Measurements from ENCODE around the gene TRIM68.

The TRIM68 gene

GRCh38 chr11:4606231-4607015, 1.6 kb downstream of the TRIM68 start:
- no peak for DNase-seq (ENCODE audit: low read depth in 2 of 2)

- no peak for DNase-seq (ENCODE audit: low read depth in 2 of 2)
Observed at GRCh38 chr11:4605057-4605456, 3.0 kb downstream of the TRIM68 start.

GRCh38 chr11:4593739-4594138, 14.3 kb downstream of the TRIM68 start, which contains the start of gene OR52I1:
TSS of gene OR52I1 (plus strand) at chr11:4594039. CDS start at chr11:4594039, 0 bp downstream.
- no peak for DNase-seq (ENCODE audit: low read depth in 2 of 2)

- DNase-seq (ENCODE audit: low read depth in 2 of 2): no peak
Observed at GRCh38 chr11:4589017-4589416, 19.0 kb downstream of the TRIM68 start.

GRCh38 chr11:4581443-4581842, 26.6 kb downstream of the TRIM68 start, which contains the start of gene OR52I2:
TSS of gene OR52I2 (plus strand) at chr11:4581743.
- DNase-seq (ENCODE audit: low read depth in 2 of 2): no peak

GRCh38 chr11:4580124-4580523, 27.9 kb downstream of the TRIM68 start:
- DNase-seq (ENCODE audit: low read depth in 2 of 2): no peak

GRCh38 chr11:4578624-4579023, 29.4 kb downstream of the TRIM68 start:
- DNase-seq (ENCODE audit: low read depth in 2 of 2): no peak

DNA sequence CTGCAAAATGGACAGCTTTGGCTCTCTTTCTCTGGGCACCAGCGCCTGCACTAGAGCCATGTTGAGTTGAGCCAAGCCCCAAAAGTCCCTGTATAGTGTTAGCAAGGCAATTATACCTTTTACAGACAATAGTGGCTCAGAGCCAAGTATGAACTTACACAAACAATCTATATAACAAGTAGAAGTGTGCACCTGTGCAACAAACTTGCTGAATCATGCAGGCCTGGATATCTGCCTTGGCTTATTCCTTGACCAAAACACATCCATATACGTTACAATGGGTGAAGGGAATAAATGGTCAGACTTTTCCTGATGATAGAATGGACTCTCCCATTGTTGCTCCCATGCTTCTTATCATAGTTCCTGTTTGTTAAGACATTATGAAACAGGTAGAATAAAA, 30.3 kb downstream of the TRIM68 start:
- DNase-seq (ENCODE audit: low read depth in 2 of 2): no peak

DNA sequence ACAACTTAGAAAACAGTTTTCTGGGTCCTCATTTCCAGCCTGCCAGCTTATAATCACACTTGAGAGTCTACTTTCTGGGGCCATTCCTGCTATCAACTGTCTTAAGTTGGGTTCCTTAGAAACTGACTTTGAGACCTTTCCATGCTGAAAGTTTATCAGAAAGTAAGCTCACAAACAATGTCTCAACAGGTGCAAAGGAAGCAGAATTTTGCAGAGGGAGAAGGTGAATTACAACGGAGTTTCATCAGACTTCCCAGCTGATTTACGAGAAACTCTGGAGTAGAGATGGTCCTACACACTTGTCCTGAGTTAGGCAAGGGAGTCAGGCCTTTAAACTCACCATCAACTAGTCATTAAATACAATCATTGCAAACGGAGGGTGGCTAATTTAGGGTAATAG, 31.2 kb downstream of the TRIM68 start:
- no peak for DNase-seq (ENCODE audit: low read depth in 2 of 2)

- no peak for DNase-seq (ENCODE audit: low read depth in 2 of 2)
Observed at GRCh38 chr11:4569075-4569474, 39.0 kb downstream of the TRIM68 start.

- DNase-seq (ENCODE audit: low read depth in 2 of 2): no peak
Observed at GRCh38 chr11:4565371-4565770, 42.7 kb downstream of the TRIM68 start.

DNA sequence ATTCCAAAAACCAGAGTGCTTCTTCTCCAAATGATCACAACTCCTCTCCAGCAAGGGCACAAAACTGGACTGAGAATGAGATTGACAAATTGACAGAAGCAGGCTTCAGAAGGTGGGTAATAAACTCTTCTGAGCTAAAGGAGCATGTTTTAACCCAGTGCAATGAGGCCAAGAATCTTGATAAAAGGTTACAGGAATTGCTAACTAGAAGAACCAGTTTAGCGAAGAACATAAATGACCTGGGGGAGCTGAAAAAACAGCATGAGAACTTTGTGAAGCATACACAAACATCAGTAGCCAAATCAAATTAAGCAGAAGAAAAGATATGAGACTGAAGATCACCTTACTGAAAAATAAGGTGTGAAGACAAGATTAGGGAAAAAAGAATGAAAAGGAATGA, 47.6 kb downstream of the TRIM68 start:
- no peak for DNase-seq (ENCODE audit: low read depth in 2 of 2)

GRCh38 chr11:4559527-4560440, 48.2 kb downstream of the TRIM68 start:
- no peak for DNase-seq (ENCODE audit: low read depth in 2 of 2)

- DNase-seq (ENCODE audit: low read depth in 2 of 2): no peak
Observed at GRCh38 chr11:4551346-4551979, 56.6 kb downstream of the TRIM68 start.

All from activated CD4-positive, alpha-beta T cell treated with anti-CD3 and anti-CD28 coated beads for 24 hours (primary cell).